ENCODE measurements around the gene PGLYRP2.

Gene PGLYRP2

GRCh38 chr19:15436012-15436825, 43.1 kb downstream of the PGLYRP2 start:
- DNase-seq (ENCODE audit: extremely low spot score), result no peak
- ChIA-PET CTCF (interaction anchor here (1.0 kb wide), 1 partner anchor 17 kb away, joined by 3 read pairs; the partner anchor contains the start of gene AKAP8L), POLR2A (no interaction called here)
- TF ChIP-seq TARDBP (IDR thresholded peaks at IDR 0.05) (no peak), SUZ12 (IDR thresholded peaks at IDR 0.05) (no peak), FOXK2 (IDR thresholded peaks at IDR 0.05) (no peak), CTBP1 (IDR thresholded peaks at IDR 0.05; ENCODE audit: borderline replicate concordance) (no peak)

DNA sequence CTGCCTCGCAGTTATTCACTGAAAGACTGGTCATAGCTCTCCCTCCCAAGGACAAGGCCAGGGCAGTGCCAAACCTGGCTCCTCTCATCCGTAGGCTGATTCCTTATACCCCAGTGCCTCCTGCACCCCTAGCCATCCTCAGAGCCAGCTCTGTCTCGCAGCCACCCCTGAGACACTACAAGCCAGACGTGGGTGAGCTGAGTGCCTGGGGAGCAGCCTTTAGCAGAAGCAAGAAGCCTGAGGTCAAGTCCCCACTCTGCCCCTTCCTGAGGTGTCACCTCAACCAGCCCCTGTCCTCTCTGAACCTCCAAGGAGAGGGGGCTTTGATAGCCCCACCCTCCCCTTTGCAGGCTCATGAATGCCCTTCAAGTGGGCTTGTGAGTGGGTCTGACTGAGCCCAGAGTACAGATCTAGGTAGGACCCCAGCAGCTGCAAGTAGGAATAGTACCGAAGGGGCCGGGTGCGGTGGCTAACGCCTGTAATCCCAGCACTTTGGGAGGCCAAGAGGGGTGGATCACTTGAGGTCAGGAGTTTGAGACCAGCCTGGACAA, 45.7 kb downstream of the PGLYRP2 start:
- ChIA-PET POLR2A (interaction anchor here (0.6 to 6.7 kb wide), 6 partner anchors 12 to 118 kb away, joined by 3 to 54 read pairs (median 4); partner anchors contain the start of gene AKAP8L), CTCF (interaction anchor here (1.0 kb wide), 1 partner anchor 14 kb away, joined by 3 read pairs; no protein-coding TSS in a partner anchor)
- DNase-seq (ENCODE audit: extremely low spot score), result no peak
- no peak for TF ChIP-seq FOXA1 (IDR thresholded peaks at IDR 0.05)
- no peak for TF ChIP-seq SP1 (IDR thresholded peaks at IDR 0.05)
- no peak for TF ChIP-seq NFRKB (IDR thresholded peaks at IDR 0.05)
- TF ChIP-seq ARNT (IDR thresholded peaks at IDR 0.05), result no peak
- no peak for TF ChIP-seq BHLHE40 (IDR thresholded peaks at IDR 0.05; ENCODE audit: borderline replicate concordance)
- no peak for TF ChIP-seq CTBP1 (IDR thresholded peaks at IDR 0.05; ENCODE audit: borderline replicate concordance)
- no peak for TF ChIP-seq LEF1 (IDR thresholded peaks at IDR 0.05; ENCODE audit: borderline replicate concordance)
- no peak for TF ChIP-seq SUZ12 (IDR thresholded peaks at IDR 0.05)

DNA sequence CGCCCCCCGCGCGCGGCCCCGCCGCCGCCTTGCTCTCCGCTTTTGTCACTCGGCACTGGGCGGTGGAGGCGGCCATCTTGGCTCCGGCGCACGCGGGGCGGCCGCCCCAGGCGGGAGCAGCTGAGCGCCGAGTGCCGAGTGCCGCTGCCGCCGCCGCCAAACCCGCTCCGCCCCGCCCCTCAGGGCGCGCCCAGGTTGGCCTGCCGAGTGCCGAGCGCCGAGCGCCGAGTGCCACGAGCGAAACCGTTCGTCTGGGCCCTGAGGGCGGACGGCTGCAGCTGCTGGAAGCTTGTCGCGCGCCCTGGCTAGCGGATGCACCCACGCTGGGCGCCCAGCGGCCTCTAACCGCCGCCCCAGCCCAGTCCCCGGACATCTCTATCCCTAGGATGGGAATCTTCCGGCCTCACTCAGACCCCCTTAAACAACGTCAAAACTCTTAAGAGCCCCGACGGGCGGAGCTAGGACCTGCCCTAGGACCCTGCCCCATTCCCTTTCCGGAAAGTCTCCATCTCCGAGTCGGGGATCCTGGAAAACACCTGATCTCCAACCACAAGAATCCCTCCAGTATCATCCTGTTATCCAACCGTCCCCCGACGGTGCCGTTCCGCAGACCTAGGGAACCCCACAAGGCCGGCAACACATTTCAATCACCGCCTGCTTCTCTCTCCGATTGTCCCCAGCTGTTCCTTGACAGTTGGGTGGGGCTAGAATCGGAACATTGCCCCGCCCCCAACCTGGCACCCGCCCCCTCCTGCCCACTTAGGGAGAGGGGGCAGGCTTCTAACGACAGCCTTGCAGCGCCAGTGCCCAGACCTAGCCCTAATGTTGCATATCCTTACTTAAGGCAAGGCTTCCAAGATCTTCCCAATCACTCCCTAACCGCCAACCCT, 46.4 kb downstream of the PGLYRP2 start:
- POLR2A ChIA-PET, result interaction anchor here (0.6 to 6.7 kb wide), 8 partner anchors 13 to 119 kb away, joined by 3 to 54 read pairs (median 4); partner anchors contain the start of genes AKAP8L and BRD4
- TF ChIP-seq FOXK2 (IDR thresholded peaks at IDR 0.05) (no peak), ZNF384 (IDR thresholded peaks at IDR 0.05) (no peak), ARNT (IDR thresholded peaks at IDR 0.05) (peak; percentile 69; the same call in 1 of the 2 replicates), FOXM1 (IDR thresholded peaks at IDR 0.05; ENCODE audit: borderline replicate concordance) (0 out of 2 replicates have a peak, but pooled peaks have one; percentile 32), CTBP1 (IDR thresholded peaks at IDR 0.05; ENCODE audit: borderline replicate concordance) (no peak)
- peak; percentile 98 for DNase-seq (ENCODE audit: extremely low spot score)
- CTCF ChIA-PET, result interaction anchor here (0.7 to 1.0 kb wide), 2 partner anchors 13 to 19 kb away, joined by 3 to 4 read pairs; no protein-coding TSS in a partner anchor

DNA sequence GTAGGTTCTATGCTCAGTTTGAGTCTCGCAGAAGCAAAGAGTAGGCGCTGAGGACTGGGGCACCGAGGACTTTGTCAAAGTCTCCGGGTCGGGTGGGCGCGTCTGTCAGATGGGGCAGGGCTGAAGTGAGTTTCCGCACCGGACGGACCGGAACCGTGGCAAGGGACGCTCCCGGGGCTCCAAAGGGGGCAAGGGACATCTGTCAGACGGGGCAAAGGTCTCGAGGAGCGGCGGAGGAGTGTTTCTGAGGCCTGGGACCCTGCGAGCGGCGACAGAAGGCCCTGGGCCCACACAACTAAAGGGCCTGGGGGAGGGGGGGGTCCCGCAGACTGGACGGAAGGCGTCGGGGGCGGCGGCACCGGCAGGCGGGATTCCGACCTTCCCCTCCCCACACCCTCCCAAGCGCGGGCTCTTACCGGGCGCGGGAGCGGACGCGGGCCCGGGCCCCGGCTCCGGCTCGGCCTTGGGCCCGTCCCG, 47.2 kb downstream of the PGLYRP2 start:
- DNase-seq (ENCODE audit: extremely low spot score), result peak; percentile 30
- ChIA-PET POLR2A (interaction anchor here (0.7 to 6.7 kb wide), 3 partner anchors 13 to 54 kb away, joined by 4 to 54 read pairs (median 6); partner anchors contain the start of gene AKAP8L), CTCF (no interaction called here)
- TF ChIP-seq L3MBTL2 (conservative IDR thresholded peaks at IDR 0.05) (no peak), ELF4 (IDR thresholded peaks at IDR 0.05) (no peak), CTBP1 (IDR thresholded peaks at IDR 0.05; ENCODE audit: borderline replicate concordance) (no peak), FOXK2 (IDR thresholded peaks at IDR 0.05) (no peak), HDGF (IDR thresholded peaks at IDR 0.05; ENCODE audit: borderline replicate concordance) (no peak), BHLHE40 (IDR thresholded peaks at IDR 0.05; ENCODE audit: borderline replicate concordance) (no peak), NFRKB (IDR thresholded peaks at IDR 0.05) (no peak), SUZ12 (IDR thresholded peaks at IDR 0.05) (no peak)
- TF ChIP-seq, protein P1, sequence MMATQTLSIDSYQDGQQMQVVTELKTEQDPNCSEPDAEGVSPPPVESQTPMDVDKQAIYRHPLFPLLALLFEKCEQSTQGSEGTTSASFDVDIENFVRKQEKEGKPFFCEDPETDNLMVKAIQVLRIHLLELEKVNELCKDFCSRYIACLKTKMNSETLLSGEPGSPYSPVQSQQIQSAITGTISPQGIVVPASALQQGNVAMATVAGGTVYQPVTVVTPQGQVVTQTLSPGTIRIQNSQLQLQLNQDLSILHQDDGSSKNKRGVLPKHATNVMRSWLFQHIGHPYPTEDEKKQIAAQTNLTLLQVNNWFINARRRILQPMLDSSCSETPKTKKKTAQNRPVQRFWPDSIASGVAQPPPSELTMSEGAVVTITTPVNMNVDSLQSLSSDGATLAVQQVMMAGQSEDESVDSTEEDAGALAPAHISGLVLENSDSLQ (IDR thresholded peaks at IDR 0.05), result no peak

GRCh38 chr19:15431396-15432017, 47.8 kb downstream of the PGLYRP2 start:
- TF ChIP-seq L3MBTL2 (conservative IDR thresholded peaks at IDR 0.05), result no peak
- no peak for TF ChIP-seq HDGF (IDR thresholded peaks at IDR 0.05; ENCODE audit: borderline replicate concordance)
- no peak for TF ChIP-seq TARDBP (IDR thresholded peaks at IDR 0.05)
- ChIA-PET CTCF (no interaction called here), POLR2A (interaction anchor here (6.7 kb wide), 1 partner anchor 13 kb away, joined by 54 read pairs; the partner anchor contains the start of gene AKAP8L)
- no peak for DNase-seq (ENCODE audit: extremely low spot score)

DNA sequence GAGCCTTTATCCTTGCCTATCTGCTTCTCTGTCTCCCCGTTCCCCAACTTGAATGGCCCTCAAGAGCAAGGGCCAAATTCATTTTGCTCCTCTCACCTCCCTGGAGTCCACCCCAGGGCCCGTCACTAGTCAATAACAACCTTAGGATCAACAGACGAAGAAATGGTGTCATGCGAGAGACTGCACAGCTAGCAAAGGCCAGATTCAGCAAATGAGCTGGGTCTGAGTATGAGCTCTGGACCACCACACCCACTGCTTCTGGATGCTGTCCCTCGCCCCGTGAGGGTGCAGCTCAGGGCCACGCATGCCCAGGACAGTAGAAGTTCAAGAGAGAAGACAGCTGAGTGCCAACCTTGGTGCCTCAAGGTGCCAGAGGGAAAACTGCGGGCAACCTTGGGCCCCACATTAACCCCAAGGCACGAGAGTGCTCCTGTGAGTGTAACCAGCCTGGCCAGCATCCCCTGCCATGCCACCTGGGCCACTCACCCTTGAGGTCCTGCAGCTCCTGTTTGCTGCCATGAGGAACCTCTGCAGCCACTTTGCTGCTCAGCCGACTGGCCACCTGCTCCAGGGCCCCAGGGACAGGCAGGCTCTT, 48.7 kb downstream of the PGLYRP2 start:
- TF ChIP-seq ARNT (IDR thresholded peaks at IDR 0.05), result no peak
- no peak for TF ChIP-seq L3MBTL2 (conservative IDR thresholded peaks at IDR 0.05)
- TF ChIP-seq ZNF384 (IDR thresholded peaks at IDR 0.05), result no peak
- TF ChIP-seq NFRKB (IDR thresholded peaks at IDR 0.05), result no peak
- TF ChIP-seq FOXK2 (IDR thresholded peaks at IDR 0.05), result no peak
- ChIA-PET POLR2A (interaction anchor here (6.7 kb wide), 1 partner anchor 12 kb away, joined by 54 read pairs; the partner anchor contains the start of gene AKAP8L), CTCF (no interaction called here)
- DNase-seq (ENCODE audit: extremely low spot score), result no peak

Data from HEK293T (cell line).